ENCODE measurements around the gene NCAM2.

The NCAM2 gene

DNA sequence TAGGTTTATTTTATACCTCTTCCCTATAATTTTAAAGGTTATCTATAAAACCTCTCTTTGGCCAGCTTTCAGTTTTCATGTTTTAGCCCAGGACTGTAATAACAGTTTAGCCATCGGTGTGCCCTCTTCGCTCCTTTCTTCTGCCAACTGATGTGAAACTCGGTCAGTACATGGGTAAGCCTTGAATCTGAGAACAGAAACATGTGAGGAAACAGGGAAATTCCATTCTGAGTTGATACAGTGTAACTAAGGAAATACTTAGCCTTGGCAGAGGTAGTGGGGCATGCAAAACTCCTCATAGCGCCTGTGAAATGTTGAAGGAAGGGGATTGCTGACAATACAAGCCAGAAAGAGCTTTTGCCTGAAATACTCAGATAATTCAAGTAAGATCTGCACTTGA lies 465.2 kb downstream of the NCAM2 start:
- no peak overlapping the region for H3K4me3 ChIP-seq (ENCODE audit: insufficient read depth in 1 of 2, low read depth in 1 of 2, low read length in 2 of 2)
- H2AK5ac ChIP-seq (ENCODE audit: low read length, severe bottlenecking): no peak overlapping the region
- no peak overlapping the region for H2BK120ac ChIP-seq (ENCODE audit: low read depth, low read length)
- H3K18ac ChIP-seq (ENCODE audit: low read depth in 1 of 2, low read length in 2 of 2): no peak overlapping the region
- no peak overlapping the region for H3K23ac ChIP-seq (ENCODE audit: low read length in 2 of 2)
- H3K14ac ChIP-seq (ENCODE audit: low read length in 2 of 2): no peak overlapping the region
- H3K27me3 ChIP-seq (ENCODE audit: control insufficient read depth in 1 of 2, insufficient read depth in 1 of 2, low read length in 2 of 2): no peaks in the 10 kb centered on the region
- no peaks in the 10 kb centered on the region for H3K9me3 ChIP-seq (ENCODE audit: control insufficient read depth, low read length)
- no peaks in the 10 kb centered on the region for H3K79me1 ChIP-seq (replicated peaks; ENCODE audit: low read length, poor library complexity, severe bottlenecking)
- no peak overlapping the region for H3K27ac ChIP-seq (ENCODE audit: low read length, poor library complexity, severe bottlenecking)
- no peak overlapping the region for H3K9ac ChIP-seq (ENCODE audit: low read length)
- no peak overlapping the region for H2BK12ac ChIP-seq (ENCODE audit: low read length in 2 of 2)
- H2AFZ ChIP-seq (ENCODE audit: low read depth, low read length): no peak overlapping the region
- no peaks in the 10 kb centered on the region for H3K36me3 ChIP-seq (ENCODE audit: control insufficient read depth in 1 of 2, insufficient read depth in 2 of 2, low read depth in 1 of 2, low read length in 2 of 2)
- no peak overlapping the region for H3K4me2 ChIP-seq (ENCODE audit: low read length, poor library complexity, severe bottlenecking)
- DNase-seq: no peak
- no peaks in the 10 kb centered on the region for H3K4me1 ChIP-seq (ENCODE audit: control insufficient read depth, insufficient read depth, low read depth, low read length)
- no peak overlapping the region for H4K91ac ChIP-seq (ENCODE audit: low read length)
- WGBS: 76% methylated on average over 4 of the region's 4 CpGs
- no peak overlapping the region for H2BK15ac ChIP-seq (ENCODE audit: low read depth, poor library complexity, severe bottlenecking)
- no peak overlapping the region for H3K4ac ChIP-seq (ENCODE audit: low read depth in 1 of 2, low read length in 2 of 2)
- H4K8ac ChIP-seq (ENCODE audit: low read length): no peak overlapping the region
- H2BK5ac ChIP-seq (ENCODE audit: low read depth, low read length, poor library complexity, severe bottlenecking): no peak overlapping the region

DNA sequence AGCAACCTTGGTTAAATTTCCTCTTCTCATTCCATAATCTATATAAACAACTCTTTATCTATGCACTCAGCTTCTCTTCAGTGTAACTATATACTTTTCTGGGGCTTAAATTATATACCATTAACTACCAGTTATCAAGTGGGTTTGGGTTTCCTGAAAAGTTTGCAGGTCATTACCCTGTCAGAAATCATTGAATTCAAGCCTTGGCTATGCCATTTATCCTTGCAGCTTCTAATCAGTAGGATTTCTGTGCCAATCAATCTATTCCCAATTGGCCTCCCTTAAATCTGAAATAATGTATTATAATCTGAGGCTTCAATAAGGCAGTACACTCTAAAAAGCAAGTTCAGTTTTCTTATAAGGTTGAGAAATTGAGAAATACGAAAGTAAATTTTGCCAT lies 466.5 kb downstream of the NCAM2 start:
- H3K9me3 ChIP-seq (ENCODE audit: control insufficient read depth, low read length): no peaks in the 10 kb centered on the region
- no peak overlapping the region for H4K8ac ChIP-seq (ENCODE audit: low read length)
- H3K14ac ChIP-seq (ENCODE audit: low read length in 2 of 2): no peak overlapping the region
- no peak for DNase-seq
- WGBS: 50% methylated on average over 1 of the region's 1 CpG
- no peak overlapping the region for H2BK5ac ChIP-seq (ENCODE audit: low read depth, low read length, poor library complexity, severe bottlenecking)
- H2BK12ac ChIP-seq (ENCODE audit: low read length in 2 of 2): no peak overlapping the region
- no peaks in the 10 kb centered on the region for H3K36me3 ChIP-seq (ENCODE audit: control insufficient read depth in 1 of 2, insufficient read depth in 2 of 2, low read depth in 1 of 2, low read length in 2 of 2)
- no peak overlapping the region for H3K4ac ChIP-seq (ENCODE audit: low read depth in 1 of 2, low read length in 2 of 2)
- H2AK5ac ChIP-seq (ENCODE audit: low read length, severe bottlenecking): no peak overlapping the region
- H2BK15ac ChIP-seq (ENCODE audit: low read depth, poor library complexity, severe bottlenecking): no peak overlapping the region
- H2AFZ ChIP-seq (ENCODE audit: low read depth, low read length): no peak overlapping the region
- no peak overlapping the region for H3K9ac ChIP-seq (ENCODE audit: low read length)
- H2BK120ac ChIP-seq (ENCODE audit: low read depth, low read length): no peak overlapping the region
- no peak overlapping the region for H3K18ac ChIP-seq (ENCODE audit: low read depth in 1 of 2, low read length in 2 of 2)
- no peak overlapping the region for H3K27ac ChIP-seq (ENCODE audit: low read length, poor library complexity, severe bottlenecking)
- H3K79me1 ChIP-seq (replicated peaks; ENCODE audit: low read length, poor library complexity, severe bottlenecking): no peaks in the 10 kb centered on the region
- no peak overlapping the region for H4K91ac ChIP-seq (ENCODE audit: low read length)
- no peaks in the 10 kb centered on the region for H3K4me1 ChIP-seq (ENCODE audit: control insufficient read depth, insufficient read depth, low read depth, low read length)
- no peaks in the 10 kb centered on the region for H3K27me3 ChIP-seq (ENCODE audit: control insufficient read depth in 1 of 2, insufficient read depth in 1 of 2, low read length in 2 of 2)
- no peak overlapping the region for H3K4me3 ChIP-seq (ENCODE audit: insufficient read depth in 1 of 2, low read depth in 1 of 2, low read length in 2 of 2)
- no peak overlapping the region for H3K23ac ChIP-seq (ENCODE audit: low read length in 2 of 2)
- no peak overlapping the region for H3K4me2 ChIP-seq (ENCODE audit: low read length, poor library complexity, severe bottlenecking)

DNA sequence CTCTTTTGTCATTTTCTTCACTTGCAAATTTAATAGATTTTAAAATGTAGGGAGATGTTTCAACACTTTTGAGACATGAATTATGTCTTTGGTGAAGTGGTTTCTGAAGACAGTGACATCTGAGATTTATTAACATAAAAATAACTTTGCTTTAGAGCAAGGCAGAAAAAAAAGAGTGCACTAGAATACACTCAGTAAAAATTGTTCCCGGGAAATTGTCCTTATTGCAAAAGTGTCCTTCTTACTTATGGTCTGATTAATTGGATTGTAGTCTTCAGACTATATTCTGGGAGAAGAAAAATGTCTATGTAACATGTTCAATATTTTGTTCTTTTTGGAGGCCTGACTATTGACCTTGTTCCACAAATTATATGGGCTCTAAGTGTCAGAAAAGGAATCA lies 468.5 kb downstream of the NCAM2 start:
- Histone ChIP-seq H3K14ac (ENCODE audit: low read length in 2 of 2) (no peak overlapping the region), H3K36me3 (ENCODE audit: control insufficient read depth in 1 of 2, insufficient read depth in 2 of 2, low read depth in 1 of 2, low read length in 2 of 2) (no peaks in the 10 kb centered on the region), H3K27ac (ENCODE audit: low read length, poor library complexity, severe bottlenecking) (no peak overlapping the region), H2BK15ac (ENCODE audit: low read depth, poor library complexity, severe bottlenecking) (no peak overlapping the region), H3K9me3 (ENCODE audit: control insufficient read depth, low read length) (no peaks in the 10 kb centered on the region), H2AFZ (ENCODE audit: low read depth, low read length) (no peak overlapping the region), H4K91ac (ENCODE audit: low read length) (no peak overlapping the region), H2BK12ac (ENCODE audit: low read length in 2 of 2) (no peak overlapping the region), H3K27me3 (ENCODE audit: control insufficient read depth in 1 of 2, insufficient read depth in 1 of 2, low read length in 2 of 2) (no peaks in the 10 kb centered on the region), H3K4me2 (ENCODE audit: low read length, poor library complexity, severe bottlenecking) (no peak overlapping the region), H3K4me1 (ENCODE audit: control insufficient read depth, insufficient read depth, low read depth, low read length) (no peaks in the 10 kb centered on the region), H3K79me1 (replicated peaks; ENCODE audit: low read length, poor library complexity, severe bottlenecking) (no peaks in the 10 kb centered on the region), H3K4ac (ENCODE audit: low read depth in 1 of 2, low read length in 2 of 2) (no peak overlapping the region), H3K9ac (ENCODE audit: low read length) (no peak overlapping the region), H2BK120ac (ENCODE audit: low read depth, low read length) (no peak overlapping the region), H3K23ac (ENCODE audit: low read length in 2 of 2) (no peak overlapping the region), H3K18ac (ENCODE audit: low read depth in 1 of 2, low read length in 2 of 2) (no peak overlapping the region), H4K8ac (ENCODE audit: low read length) (no peak overlapping the region), H2BK5ac (ENCODE audit: low read depth, low read length, poor library complexity, severe bottlenecking) (no peak overlapping the region), H2AK5ac (ENCODE audit: low read length, severe bottlenecking) (no peak overlapping the region), H3K4me3 (ENCODE audit: insufficient read depth in 1 of 2, low read depth in 1 of 2, low read length in 2 of 2) (no peak overlapping the region)
- 88% methylated on average over 1 of the region's 1 CpG for WGBS
- no peak for DNase-seq

DNA sequence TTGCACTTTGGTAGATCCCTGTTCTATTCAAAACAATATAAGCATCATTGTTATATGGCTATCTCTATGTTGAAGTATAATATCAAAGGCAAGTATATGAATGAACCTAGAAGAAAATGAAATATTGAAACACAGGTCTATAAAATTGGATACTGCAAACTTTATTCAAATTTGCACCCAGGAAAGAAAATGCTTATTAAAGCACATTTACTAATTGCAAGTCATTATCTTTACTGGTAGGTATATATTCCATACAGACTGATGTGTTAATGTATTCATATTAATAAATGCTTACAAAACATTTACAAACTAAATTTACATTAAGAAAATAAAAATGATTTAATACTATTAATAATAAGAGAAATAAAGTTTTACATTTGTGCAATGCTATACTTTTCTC lies 469.8 kb downstream of the NCAM2 start:
- H2AK5ac ChIP-seq (ENCODE audit: low read length, severe bottlenecking): no peak overlapping the region
- H2BK12ac ChIP-seq (ENCODE audit: low read length in 2 of 2): no peak overlapping the region
- no peak overlapping the region for H4K91ac ChIP-seq (ENCODE audit: low read length)
- no peaks in the 10 kb centered on the region for H3K27me3 ChIP-seq (ENCODE audit: control insufficient read depth in 1 of 2, insufficient read depth in 1 of 2, low read length in 2 of 2)
- no peak overlapping the region for H3K23ac ChIP-seq (ENCODE audit: low read length in 2 of 2)
- H3K4ac ChIP-seq (ENCODE audit: low read depth in 1 of 2, low read length in 2 of 2): no peak overlapping the region
- H3K9ac ChIP-seq (ENCODE audit: low read length): no peak overlapping the region
- H3K18ac ChIP-seq (ENCODE audit: low read depth in 1 of 2, low read length in 2 of 2): no peak overlapping the region
- no peaks in the 10 kb centered on the region for H3K79me1 ChIP-seq (replicated peaks; ENCODE audit: low read length, poor library complexity, severe bottlenecking)
- H3K9me3 ChIP-seq (ENCODE audit: control insufficient read depth, low read length): no peaks in the 10 kb centered on the region
- H4K8ac ChIP-seq (ENCODE audit: low read length): no peak overlapping the region
- no peak overlapping the region for H3K27ac ChIP-seq (ENCODE audit: low read length, poor library complexity, severe bottlenecking)
- H3K4me3 ChIP-seq (ENCODE audit: insufficient read depth in 1 of 2, low read depth in 1 of 2, low read length in 2 of 2): no peak overlapping the region
- no peak overlapping the region for H3K14ac ChIP-seq (ENCODE audit: low read length in 2 of 2)
- no peak overlapping the region for H2AFZ ChIP-seq (ENCODE audit: low read depth, low read length)
- no peak overlapping the region for H2BK15ac ChIP-seq (ENCODE audit: low read depth, poor library complexity, severe bottlenecking)
- H2BK120ac ChIP-seq (ENCODE audit: low read depth, low read length): no peak overlapping the region
- H3K36me3 ChIP-seq (ENCODE audit: control insufficient read depth in 1 of 2, insufficient read depth in 2 of 2, low read depth in 1 of 2, low read length in 2 of 2): no peaks in the 10 kb centered on the region
- no peak overlapping the region for H3K4me2 ChIP-seq (ENCODE audit: low read length, poor library complexity, severe bottlenecking)
- H3K4me1 ChIP-seq (ENCODE audit: control insufficient read depth, insufficient read depth, low read depth, low read length): no peaks in the 10 kb centered on the region
- H2BK5ac ChIP-seq (ENCODE audit: low read depth, low read length, poor library complexity, severe bottlenecking): no peak overlapping the region
- DNase-seq: no peak

All from mesenchymal stem cell (in vitro differentiated cells and primary cell).